Stimulated activated CD8-positive, alpha-beta memory T cell treated with anti-CD3 and anti-CD28 coated beads, Interleukin-7, amount 100 ng/mL, for 24 hours (primary cell): ENCODE results near the gene LALBA.
"Not testable (repeated sequence)": the region's sequence is repeated elsewhere in the genome, so short reads cannot be mapped to it uniquely, and the experiment has no call there.

Experiments
- DNase-seq: peaks from one replicate; pipeline ENCODE4 v3.0.0-alpha.2; 2020; ENCODE audit warnings: low read depth

LALBA gene

DNA sequence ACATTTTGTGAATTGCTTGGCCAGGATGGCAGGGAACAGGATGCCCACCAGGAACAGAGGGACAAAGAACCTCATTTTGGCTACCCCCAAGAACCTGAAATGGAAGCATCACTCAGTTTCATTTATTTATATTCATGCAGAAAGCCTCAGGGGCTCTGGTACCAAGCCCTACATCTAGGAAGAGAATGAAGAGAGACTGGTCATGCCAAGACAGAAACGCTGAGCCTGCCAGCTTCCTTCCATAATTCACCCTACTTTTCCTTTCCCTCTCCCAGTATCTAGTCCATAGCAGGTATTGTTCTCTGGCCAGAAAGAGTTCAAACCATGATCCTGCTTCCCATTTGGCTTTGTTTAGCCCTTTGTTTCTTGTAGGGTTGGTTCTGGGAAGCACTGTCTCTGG is at the start of gene LALBA:
Gene LALBA, minus strand, starts transcription at position 101 of the 400 bp plus-strand sequence. Its CDS starts 26 bp downstream, at position 75.
- no peak for DNase-seq

DNA sequence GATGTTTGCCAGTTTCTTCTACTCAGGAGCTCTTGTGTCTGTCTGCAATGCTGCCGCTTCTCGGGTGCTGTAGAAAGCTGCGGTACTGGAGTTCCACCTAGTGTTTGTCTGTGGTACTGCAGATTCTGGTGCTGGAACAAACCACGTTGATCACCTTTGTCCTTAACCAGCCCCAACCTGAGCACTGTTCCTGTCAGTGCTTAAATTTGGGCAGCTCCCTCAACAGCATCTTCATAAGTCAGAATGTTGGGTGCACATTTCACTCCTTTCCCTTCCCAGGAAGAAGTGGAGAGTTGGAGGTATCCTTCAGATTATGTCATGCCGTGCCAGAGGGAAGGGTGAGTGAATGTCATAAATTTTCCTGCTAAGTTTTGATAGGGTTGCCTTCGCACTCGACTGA is 48.7 kb upstream of the LALBA start:
- DNase-seq, result peak; percentile 47

DNA sequence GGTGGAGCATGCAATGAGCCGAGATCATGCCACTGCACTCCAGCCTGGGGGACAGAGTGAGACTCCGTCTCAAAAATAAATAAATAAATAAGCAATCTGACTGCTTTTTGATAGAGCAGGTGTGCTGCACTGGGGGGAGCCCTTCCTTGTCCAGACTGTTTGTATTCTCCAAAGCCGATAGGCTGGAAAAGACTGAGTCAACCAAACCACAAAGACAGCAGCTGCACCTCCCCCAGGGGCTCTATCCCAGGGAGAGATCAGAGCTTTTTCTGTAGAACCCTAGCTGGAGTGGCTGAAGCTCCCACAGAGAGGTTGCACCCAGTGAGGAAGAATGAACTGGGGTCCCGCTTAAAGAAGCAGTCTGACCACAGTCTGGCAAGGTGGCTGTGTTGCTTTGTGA is 45.8 kb upstream of the LALBA start:
- no peak for DNase-seq

DNA sequence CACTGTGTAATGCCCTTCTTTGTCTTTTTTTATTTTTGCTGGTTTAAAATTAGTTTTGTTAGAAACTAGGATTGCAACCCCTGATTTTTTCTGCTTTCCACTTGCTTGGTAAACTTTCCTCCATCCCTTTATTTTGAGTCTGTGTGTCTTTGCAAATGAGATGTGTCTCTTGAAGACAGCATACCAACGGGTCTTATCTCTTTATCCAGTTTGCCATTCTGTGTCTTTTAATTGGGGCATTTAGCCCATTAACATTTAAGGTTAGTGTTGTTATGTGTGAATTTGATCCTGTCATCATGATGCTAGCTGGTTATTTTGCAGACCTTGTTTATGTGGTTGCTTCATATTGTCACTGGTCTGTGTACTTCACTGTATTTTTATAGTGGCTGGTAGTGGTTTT is 43.5 kb upstream of the LALBA start:
- no peak for DNase-seq

DNA sequence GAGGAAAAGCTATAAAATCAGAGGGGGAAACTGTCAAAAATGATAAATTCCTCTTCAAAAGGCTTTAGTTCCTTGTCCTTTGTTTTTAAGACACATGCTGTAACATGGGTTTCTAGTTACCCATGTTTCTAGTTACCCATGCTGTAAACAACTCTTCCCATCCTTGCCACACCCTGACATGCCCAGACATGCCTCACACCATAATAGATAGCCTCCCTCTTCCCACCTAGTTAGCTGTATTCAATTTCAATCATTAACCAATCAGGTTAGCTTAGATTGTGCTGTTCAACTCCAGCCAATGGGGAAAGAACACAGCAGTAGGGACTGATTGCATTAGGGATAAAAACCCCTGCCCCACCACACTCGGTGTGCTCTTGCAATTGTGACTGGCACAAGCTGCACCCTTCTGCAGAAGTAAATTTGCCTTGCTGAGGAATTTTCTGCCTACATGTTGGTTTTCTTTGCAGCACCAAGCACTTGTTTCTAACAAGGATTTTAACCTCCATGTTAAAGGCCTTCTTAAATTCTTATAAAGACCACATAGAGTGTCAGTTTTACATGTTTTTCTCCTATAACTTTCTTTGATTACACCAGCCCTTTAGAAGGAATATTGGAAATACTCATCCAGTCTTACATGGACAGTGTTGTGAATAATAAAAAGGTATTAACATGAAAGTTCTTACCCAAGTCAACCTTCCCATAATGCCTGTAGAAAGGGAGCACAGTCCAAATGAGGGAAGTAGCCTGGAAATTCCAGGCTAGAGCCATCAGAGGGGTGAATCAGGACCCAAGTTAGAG is 32.5 kb upstream of the LALBA start:
- DNase-seq, result no peak

DNA sequence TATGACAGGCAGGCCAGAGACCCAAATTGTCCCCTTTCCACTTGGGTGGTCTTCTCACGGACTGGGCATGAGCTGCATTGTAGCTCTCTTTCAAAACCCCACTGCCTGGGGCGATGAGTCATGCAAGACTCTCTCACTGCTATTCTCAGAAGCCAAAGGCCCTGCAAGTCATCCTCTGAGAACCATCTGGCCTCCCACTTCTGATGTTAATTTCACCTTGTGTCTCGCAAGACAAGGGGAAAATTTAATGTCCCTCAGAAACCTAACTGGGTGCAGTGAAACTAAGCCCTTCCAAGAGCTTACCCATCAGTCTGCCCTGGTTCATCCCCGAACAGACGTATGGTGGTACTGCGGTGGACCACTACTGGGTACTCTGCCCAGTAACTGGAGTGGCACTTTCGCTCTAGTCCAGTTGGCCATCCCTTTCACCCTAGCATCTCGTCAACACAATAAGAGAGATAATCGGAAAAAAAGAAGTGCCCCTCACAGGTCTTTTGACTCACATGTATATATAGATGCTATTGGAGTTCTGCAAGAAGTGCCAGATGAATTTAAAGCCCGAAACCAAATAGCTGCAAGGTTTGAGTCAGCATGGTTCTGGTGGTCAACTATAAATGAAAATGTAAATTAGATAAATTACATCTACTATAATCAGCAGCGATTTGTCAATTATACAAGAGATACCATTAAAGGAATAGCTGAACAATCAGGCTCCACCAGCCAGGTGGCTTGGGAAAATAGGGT is 31.3 kb upstream of the LALBA start:
- no peak for DNase-seq

DNA sequence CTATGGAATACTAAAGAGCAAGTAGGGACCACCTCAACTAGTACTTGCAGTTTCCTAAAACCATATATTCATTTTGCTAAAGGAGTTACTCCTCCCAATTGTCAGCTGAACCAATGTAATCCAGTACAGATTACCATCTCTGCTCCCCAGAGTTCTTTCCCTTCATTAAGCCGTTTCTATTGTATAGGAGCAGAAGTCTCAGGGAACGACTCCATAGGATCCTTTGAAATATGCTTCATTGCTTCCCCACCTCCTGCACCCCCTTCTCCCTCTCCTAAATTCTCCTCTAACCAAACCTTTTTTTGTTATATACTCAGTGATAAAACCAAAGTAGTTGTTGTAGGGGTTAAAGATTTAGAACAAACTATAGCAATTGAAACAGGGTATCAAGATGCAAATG is 30.7 kb upstream of the LALBA start:
- DNase-seq, result no peak

DNA sequence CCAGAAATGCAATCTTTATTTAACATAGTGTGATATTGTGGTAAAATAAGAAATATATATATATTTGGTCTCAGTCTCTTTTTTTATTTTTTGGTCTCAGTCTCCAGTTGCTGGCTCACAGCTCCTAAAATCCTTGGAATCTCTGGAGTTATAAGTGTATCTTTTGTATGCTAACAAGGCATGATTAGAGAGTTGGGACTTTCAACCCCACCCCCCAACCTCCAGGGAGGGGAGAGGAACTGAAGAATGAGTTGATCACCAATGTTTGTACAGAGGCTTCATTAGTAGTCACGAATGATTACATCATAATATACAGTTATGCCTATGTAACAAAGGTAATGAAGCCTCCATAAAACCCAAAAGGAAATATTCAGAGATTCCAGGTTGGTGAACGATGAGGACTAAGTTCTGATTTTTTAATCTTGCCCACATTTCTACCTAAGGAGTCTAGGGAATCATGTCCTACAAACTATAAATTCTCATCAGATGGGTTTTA is 22.8 kb upstream of the LALBA start:
- no peak for DNase-seq

DNA sequence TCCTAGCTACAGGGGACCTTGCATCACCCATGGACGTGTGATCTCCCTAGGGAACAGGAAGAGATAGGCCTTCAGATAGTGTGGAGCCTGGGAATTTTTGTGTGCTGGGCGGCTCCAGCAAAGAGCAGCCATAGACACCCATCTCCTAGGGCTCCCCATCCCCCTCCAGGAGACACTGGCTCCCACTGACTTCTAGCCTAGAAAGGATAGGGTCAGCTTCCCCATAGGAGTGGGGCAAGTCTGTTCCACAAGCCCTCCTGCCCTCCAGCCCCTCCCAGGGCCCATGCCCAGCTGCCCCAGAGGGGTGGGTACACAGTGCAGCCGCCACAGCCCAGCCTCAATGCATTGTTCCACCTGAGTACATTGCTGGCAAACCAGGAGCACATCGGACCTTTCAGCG is 16.5 kb upstream of the LALBA start:
- no peak for DNase-seq

DNA sequence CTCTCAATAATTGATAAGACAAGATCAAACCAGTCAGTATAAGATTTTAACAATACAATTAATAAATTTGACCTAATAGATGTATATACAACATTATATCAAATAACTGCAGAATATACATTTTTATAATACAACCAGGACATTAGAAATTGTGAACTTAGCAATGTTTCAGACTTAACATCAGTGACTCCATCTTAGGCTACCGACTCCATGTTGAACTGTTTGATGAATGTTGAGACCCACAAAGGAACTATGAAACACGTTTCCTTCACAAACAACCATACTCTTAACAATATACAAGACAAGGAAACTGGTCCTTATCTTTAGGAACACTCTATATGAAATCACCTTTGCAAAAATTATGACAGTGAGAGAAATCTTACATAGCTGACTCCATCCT is 13.9 kb upstream of the LALBA start:
- no peak for DNase-seq

DNA sequence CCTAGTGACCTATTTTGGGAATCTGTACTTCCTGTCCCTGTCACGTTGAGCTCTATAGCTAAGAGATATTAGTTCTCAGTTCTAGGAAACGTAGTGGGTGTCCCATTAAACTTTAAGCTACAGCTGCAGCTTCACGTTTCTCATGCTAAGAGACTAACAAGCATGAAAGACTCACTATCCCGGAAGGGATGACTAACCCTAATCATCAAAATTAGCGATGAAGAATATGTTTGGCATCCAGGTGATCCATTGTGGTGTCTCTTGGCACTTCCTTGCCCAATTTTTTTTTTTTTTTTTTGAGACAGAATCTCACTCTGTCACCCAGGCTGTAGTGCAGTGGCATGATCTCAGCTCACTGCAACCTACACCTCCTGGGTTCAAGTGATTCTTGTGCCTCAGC is 11.0 kb upstream of the LALBA start:
- DNase-seq, result no peak

DNA sequence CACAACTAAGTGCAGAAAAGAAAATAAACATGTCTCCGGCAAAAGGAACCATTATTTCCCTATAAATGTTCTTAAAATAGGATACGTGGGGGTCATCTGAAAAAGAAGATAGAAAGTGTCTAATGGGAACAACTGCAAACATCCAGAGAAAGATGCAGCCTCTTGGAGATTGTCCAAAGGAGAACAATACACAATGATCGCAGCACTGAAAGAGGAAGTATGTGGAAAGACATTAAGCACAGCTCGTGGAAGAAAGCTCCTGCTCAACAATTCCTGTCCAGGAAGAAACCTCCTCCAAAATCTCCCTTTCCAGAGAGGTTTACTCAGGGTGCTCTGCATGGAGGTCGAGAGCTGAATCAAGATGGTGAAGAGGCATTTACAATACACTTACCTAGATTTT is 2.5 kb upstream of the LALBA start:
- no peak for DNase-seq

DNA sequence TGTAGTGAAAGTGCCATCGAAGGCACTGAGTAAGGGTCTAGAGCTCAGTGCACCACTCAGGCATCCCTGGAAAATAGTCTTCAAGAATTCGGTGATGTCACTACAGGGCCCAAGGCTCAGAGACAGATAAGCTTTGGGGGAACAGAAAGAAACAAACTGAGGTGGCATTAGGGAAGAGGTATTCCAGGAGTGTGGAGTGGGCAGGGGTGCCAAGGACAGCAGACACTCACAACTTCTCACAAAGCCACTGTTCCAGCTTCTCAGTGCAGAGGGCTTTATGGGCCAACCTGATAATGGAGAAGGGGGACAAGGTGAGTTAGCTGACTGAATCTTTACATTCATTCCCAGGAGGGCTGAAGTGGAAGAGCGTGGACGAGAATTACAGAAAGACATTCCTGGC is 2.1 kb downstream of the LALBA start:
- DNase-seq, result no peak

DNA sequence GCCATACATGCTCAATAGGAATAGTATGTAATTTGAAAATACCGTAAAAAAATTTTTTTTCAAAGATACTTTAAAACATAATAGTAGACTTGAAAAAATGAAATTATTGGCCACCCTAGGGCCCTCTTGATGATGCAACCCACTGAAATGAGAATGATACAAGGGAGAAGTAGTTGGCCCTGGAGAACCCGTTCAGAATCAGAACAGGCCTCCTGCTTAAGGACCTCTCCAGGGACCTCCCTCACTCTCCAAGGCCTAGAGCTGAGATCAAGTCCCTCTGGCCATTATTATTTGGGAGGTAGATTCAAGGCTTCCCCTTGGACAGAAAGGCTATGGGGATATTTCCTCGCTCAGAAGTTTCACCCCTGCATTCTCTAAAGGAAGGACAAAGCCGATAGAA is 11.9 kb downstream of the LALBA start:
- DNase-seq, result no peak

DNA sequence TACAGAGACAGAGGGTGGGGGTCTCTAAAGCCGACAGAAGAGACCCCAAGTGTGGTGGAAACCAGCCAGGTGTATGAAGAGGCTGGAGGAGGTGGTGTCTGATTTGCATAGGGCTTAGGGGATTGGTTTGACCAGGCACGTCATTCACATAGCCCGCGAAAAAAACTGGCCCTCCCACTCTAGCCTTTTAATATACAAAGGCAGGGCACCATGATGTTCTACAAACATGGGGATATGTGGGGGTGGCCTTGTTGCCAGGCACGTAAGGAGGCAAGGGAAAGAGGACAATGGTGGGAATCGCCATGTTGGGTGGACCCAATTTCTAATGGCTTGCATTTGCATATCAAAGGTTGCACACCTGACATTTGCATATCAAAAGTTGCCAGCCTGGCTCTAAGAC is 13.2 kb downstream of the LALBA start:
- DNase-seq, result no peak

DNA sequence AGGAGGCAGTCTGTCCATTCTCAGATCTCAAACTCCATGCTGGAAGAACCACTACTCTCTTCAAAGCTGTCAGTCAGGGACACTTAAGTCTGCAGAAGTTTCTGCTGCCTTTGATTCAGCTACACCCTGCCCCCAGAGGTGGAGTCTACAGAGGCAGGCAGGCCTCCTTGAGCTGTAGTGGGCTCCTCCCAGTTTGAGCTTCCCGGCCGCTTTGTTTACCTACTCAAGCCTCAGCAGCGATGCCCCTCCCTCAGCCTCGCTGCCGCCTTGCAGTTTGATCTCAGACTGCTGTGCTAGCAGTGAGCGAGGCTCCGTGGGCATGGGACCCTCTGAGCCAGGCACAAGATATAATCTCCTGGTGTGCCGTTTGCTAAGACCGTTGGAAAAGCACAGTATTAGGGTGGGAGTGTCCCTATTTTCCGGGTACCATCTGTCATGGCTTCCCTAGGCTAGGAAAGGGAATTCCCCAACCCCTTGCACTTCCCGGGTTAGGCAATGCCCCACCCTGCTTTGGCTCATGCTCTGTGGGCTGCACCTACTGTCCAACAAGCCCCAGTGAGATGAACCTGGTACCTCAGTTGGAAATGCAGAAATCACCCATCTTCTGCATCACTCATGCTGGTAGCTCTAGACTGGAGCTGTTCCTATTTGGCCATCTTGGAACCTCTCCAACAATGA is 16.0 kb downstream of the LALBA start:
- DNase-seq, result not testable (repeated sequence)

DNA sequence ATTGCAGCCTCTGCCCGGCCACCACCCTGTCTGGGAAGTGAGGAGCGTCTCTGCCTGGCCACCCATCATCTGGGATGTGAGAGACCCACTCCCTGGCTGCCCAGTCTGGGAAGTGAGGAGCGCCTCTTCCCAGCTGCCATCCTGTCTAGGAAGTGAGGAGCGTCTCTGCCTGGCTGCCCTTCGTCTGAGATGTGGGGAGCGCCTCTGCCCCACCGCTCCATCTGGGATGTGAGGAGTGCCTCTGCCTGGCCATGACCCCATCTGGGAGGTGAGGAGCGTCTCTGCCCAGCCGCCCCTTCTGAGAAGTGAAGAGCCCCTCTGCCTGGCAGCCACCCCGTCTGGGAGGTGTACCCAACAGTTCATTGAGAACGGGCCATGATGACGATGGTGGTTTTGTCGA is 18.2 kb downstream of the LALBA start:
- DNase-seq, result not testable (repeated sequence)

DNA sequence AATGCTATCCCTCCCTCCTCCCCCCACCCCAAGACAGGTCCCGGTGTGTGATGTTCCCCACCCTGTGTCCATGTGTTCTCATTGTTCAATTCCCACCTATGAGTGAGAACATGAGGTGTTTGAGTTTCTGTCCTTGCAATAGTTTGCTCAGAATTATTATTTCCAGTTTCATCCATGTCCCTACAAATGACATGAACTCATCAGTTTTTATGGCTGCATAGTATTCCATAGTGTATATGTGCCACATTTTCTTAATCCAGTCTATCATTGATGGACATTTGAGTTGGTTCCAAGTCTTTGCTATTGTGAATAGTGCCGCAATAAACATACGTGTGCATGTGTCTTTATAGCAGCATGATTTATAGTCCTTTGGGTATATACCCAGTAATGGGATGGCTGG is 22.8 kb downstream of the LALBA start:
- DNase-seq, result not testable (repeated sequence)

DNA sequence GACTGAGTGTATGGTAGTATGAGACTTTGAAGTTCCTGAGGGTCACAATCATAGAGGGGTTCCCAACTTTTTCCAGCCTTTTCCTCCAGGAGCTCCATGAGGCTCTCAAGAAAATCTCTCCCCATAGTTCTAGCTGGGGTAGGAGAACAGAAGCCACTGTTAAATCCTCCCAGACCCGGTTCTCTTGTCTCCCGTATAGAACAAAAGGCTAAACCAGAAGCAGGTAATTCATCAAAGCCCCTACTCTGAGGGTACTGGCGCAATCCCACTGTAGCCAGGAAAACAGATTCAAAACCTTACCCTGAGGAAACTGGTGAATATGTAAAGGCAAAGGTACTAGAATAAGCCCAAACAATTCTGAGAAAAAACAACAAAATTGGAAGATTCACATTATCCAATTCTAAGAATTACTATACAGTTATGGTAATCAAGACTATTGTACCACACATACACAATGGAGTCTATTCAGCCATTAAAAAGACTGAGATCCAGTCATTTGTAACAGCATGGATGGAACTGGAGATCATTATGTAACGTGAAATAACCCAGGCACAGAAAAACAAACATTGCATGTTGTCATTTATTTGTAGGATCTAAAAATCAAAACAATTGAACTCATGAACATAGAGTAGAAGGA is 23.9 kb downstream of the LALBA start:
- DNase-seq, result no peak

DNA sequence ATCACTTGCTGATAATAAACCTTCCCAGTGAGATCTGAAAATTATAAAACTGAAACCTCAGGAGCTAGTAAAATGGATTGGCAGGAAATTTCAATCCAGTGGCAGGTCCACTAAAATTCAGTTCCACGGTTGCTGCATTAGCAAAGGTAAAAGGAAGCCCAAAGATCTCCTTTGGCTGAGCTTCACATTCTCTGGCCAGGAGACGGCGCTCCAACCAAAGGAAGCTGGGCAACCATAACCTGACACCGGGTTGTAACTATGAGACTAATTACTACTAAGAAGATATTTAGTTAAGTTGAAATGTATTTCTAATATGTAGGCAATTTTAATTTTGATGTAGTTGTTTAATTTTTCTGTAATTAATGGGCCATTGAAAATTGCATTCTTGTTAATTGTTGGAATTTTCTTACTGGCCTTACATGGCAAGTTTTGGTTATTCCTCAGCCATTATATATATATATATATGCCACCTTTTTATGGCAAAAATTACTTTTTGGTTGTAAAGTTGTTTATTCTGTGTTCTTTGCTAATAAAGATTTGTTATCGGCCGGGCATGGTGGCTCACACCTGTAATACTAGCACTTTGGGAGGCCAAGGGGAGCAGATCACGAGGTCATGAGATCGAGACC is 27.4 kb downstream of the LALBA start:
- DNase-seq, result peak; percentile 10

DNA sequence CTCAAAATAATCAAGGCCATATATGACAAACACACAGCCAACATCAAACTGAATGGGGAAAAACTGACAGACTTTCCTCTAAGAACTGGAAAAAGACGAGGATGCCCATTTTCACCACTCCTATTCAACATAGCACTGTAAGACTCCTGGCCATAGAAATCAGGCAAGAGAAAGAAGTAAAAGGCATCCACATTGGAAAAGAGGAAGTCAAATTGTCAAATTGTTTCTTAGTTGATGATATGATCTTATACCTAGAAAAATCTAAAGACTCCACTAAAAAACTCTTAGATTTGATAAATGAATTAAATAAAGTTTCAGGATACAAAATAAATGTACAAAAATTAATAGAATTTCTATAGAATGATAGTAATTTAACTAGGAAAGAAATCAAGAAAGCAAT is 33.2 kb downstream of the LALBA start:
- DNase-seq, result no peak

DNA sequence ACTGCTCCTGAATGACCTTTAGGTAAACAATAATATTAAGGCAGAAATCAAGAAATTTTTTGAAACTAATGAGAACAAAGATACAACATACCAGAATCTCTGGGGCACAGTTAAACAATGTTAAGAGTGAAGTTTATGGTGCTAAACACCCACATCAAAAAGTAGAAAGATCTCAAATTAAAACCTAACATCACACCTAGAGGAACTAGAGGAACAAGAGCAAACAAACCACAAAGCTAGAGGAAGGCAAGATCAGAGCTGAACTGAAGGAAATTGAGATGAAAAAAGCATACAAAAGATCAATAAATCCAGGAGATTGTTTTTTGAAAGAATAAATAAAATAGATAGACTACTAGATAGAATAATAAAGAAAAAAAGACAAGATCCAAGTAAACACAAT is 37.2 kb downstream of the LALBA start:
- no peak for DNase-seq
